ENCODE results near the gene GLB1L.
A peak's percentile ranks its signal among the peaks of the same experiment; 100 is the strongest.
"Not testable (repeated sequence)": the region's sequence is repeated elsewhere in the genome, so short reads cannot be mapped to it uniquely, and the experiment has no call there.

GLB1L gene

DNA sequence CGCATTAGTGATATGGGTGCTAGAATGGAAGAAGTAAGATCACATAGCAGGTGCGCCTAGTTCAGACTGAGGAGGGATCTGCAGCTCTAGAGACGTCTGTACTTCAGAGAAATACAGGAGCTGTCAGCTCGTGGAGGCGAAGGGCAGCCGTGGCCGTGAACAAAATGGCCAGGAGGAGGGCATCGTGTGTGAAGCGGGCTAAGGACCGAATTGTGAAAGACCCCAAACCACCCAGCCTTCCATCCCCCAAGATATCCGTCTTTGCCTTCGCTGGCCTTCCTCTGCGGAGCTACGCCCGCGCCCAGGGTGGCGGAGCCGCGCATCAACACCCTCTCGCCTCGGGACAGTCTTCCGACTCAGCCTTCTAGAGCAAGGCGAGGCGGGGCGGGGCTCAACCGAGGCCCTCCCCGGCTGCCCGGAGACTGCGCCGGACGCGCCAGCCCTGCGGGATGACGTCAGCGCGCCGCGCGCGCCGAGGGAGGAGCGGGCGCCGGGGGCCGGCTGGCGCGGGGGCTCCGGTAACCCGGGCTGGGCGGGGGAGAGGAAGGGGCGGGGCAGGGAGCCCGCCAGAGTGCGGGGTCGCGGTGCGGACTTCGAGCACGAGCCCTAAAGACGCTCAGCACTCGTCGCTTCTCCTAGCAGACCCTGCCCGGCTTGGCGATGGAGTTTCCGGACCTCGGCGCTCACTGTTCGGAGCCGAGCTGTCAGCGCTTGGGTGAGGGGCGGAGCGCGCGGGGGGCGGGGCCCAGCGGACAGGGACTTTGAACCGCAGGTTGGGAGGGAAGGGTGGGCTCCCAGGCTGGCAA, 38.7 kb downstream of the GLB1L start, which contains the start of gene ZFAND2B:
ZFAND2B (plus strand) TSS at position 455 of the 806 bp plus-strand sequence; CDS start at position 661, 206 bp downstream.
- Histone ChIP-seq H3K4ac (ENCODE audit: low read depth, low read length) (no peak within 1 kb of the TSS), H3K79me1 (ENCODE audit: low read length) (no peaks in the 10 kb centered on the region), H3K36me3 (ENCODE audit: control insufficient read depth, insufficient read depth, low read length) (no peaks in the 10 kb centered on the region), H3K9ac (ENCODE audit: low read length) (peak within 1 kb of the TSS; percentile 79), H3K4me2 (ENCODE audit: low read length) (peak within 1 kb of the TSS; percentile 91), H4K5ac (ENCODE audit: low read length) (no peak within 1 kb of the TSS), H2BK15ac (replicated peaks; ENCODE audit: low read depth) (no peak within 1 kb of the TSS), H3K27ac (ENCODE audit: low read depth, low read length) (peak within 1 kb of the TSS; percentile 79), H3K56ac (ENCODE audit: low read length) (peak within 1 kb of the TSS; percentile 96), H3K27me3 (ENCODE audit: insufficient read depth, low read length, poor library complexity) (no peaks in the 10 kb centered on the region), H2BK120ac (ENCODE audit: low read depth, low read length) (no peak within 1 kb of the TSS), H3K18ac (ENCODE audit: low read length) (peak within 1 kb of the TSS; percentile 68), H3K23ac (ENCODE audit: low read length) (no peak within 1 kb of the TSS), H2AK5ac (ENCODE audit: low read length) (no peak within 1 kb of the TSS), H3K79me2 (ENCODE audit: control insufficient read depth, insufficient read depth, low read length) (no peaks in the 10 kb centered on the region), H3K4me1 (ENCODE audit: control insufficient read depth, low read depth, low read length) (peaks cover 4% of the 10 kb centered on the region), H4K8ac (ENCODE audit: low read depth, low read length) (no peak within 1 kb of the TSS), H3K4me3 (ENCODE audit: low read length) (peak within 1 kb of the TSS; percentile 68), H2BK5ac (ENCODE audit: low read length) (no peak within 1 kb of the TSS)
- peak; percentile 96 for DNase-seq
- WGBS (ENCODE audit: extremely low coverage, insufficient coverage, low lambda C conversion rate), result no CpG with 5 or more reads among the region's 76 CpGs

GRCh38 chr2:219205981-219206327, 39.3 kb downstream of the GLB1L start:
- Histone ChIP-seq H2BK120ac (ENCODE audit: low read depth, low read length) (no peak overlapping the region), H3K23ac (ENCODE audit: low read length) (no peak overlapping the region), H3K79me2 (ENCODE audit: control insufficient read depth, insufficient read depth, low read length) (no peaks in the 10 kb centered on the region), H3K18ac (ENCODE audit: low read length) (no peak overlapping the region), H3K36me3 (ENCODE audit: control insufficient read depth, insufficient read depth, low read length) (no peaks in the 10 kb centered on the region), H3K4me1 (ENCODE audit: control insufficient read depth, low read depth, low read length) (peaks cover 4% of the 10 kb centered on the region), H3K27me3 (ENCODE audit: insufficient read depth, low read length, poor library complexity) (no peaks in the 10 kb centered on the region), H3K79me1 (ENCODE audit: low read length) (no peaks in the 10 kb centered on the region), H3K56ac (ENCODE audit: low read length) (peak overlapping the region; percentile 75), H2AK5ac (ENCODE audit: low read length) (no peak overlapping the region), H3K9ac (ENCODE audit: low read length) (peak overlapping the region; percentile 55), H2BK5ac (ENCODE audit: low read length) (no peak overlapping the region), H4K5ac (ENCODE audit: low read length) (no peak overlapping the region), H3K4ac (ENCODE audit: low read depth, low read length) (no peak overlapping the region), H3K4me2 (ENCODE audit: low read length) (peak overlapping the region; percentile 47), H3K4me3 (ENCODE audit: low read length) (peak overlapping the region; percentile 0), H3K27ac (ENCODE audit: low read depth, low read length) (no peak overlapping the region), H4K8ac (ENCODE audit: low read depth, low read length) (no peak overlapping the region), H2BK15ac (replicated peaks; ENCODE audit: low read depth) (no peak overlapping the region)
- no peak for DNase-seq
- no CpG with 5 or more reads among the region's 7 CpGs for WGBS (ENCODE audit: extremely low coverage, insufficient coverage, low lambda C conversion rate)

GRCh38 chr2:219205165-219205538, 40.1 kb downstream of the GLB1L start:
- WGBS (ENCODE audit: extremely low coverage, insufficient coverage, low lambda C conversion rate), result no CpG with 5 or more reads among the region's 5 CpGs
- H3K4me3 ChIP-seq (ENCODE audit: low read length), result no peak overlapping the region
- no peaks in the 10 kb centered on the region for H3K79me1 ChIP-seq (ENCODE audit: low read length)

DNA sequence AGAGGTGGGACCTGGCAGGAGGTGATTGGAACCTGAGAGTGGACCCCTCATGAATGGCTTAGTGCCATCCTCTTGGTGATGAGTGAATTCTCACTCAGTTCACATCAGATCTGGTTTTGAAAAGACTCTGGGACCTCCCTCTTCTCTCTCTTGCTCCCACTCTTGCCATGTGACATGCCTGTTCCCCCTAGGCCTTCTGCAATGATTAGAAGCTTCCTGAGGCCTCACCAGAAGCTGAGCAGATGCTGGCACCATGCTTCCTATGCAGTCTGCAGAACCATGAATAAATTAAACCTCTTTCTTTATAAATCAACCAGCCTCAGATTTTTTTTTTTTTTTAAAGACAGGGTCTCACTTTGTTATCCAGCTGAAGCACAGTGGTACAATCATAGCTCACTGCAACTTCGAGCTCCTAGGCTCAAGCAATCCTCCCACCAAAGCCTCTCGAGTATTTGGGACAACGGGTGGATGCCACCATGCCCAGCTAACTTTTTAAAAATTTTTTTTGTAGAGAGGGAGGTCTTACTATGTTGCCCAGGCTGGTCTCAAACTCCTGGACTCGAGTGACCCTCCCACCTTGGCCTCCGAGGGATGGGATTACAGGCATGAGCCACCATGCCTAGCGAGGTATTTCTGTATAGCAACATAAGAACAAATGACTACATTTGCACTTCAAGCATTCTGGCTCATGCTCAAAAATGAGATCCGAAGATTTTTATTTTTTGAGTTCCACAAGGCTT, 40.6 kb downstream of the GLB1L start:
- Histone ChIP-seq H3K27ac (ENCODE audit: low read depth, low read length) (no peak overlapping the region), H3K79me2 (ENCODE audit: control insufficient read depth, insufficient read depth, low read length) (no peaks in the 10 kb centered on the region), H3K4me3 (ENCODE audit: low read length) (no peak overlapping the region), H3K9ac (ENCODE audit: low read length) (no peak overlapping the region), H3K4me2 (ENCODE audit: low read length) (no peak overlapping the region), H4K5ac (ENCODE audit: low read length) (no peak overlapping the region), H3K79me1 (ENCODE audit: low read length) (no peaks in the 10 kb centered on the region), H2AK5ac (ENCODE audit: low read length) (no peak overlapping the region), H3K23ac (ENCODE audit: low read length) (no peak overlapping the region), H3K18ac (ENCODE audit: low read length) (no peak overlapping the region), H2BK15ac (replicated peaks; ENCODE audit: low read depth) (no peak overlapping the region), H3K56ac (ENCODE audit: low read length) (no peak overlapping the region), H3K27me3 (ENCODE audit: insufficient read depth, low read length, poor library complexity) (no peaks in the 10 kb centered on the region), H3K4ac (ENCODE audit: low read depth, low read length) (no peak overlapping the region), H4K8ac (ENCODE audit: low read depth, low read length) (no peak overlapping the region), H2BK5ac (ENCODE audit: low read length) (no peak overlapping the region), H3K4me1 (ENCODE audit: control insufficient read depth, low read depth, low read length) (peaks cover 4% of the 10 kb centered on the region), H3K36me3 (ENCODE audit: control insufficient read depth, insufficient read depth, low read length) (no peaks in the 10 kb centered on the region), H2BK120ac (ENCODE audit: low read depth, low read length) (no peak overlapping the region)
- WGBS (ENCODE audit: extremely low coverage, insufficient coverage, low lambda C conversion rate), result no CpG with 5 or more reads among the region's 7 CpGs
- no peak for DNase-seq

More at GRCh38 chr2:219205165-219205538, 40.1 kb downstream of the GLB1L start:
- no peak overlapping the region for H4K8ac ChIP-seq (ENCODE audit: low read depth, low read length)
- no peak overlapping the region for H3K4ac ChIP-seq (ENCODE audit: low read depth, low read length)
- H3K56ac ChIP-seq (ENCODE audit: low read length), result no peak overlapping the region
- no peak overlapping the region for H2BK120ac ChIP-seq (ENCODE audit: low read depth, low read length)
- H3K27ac ChIP-seq (ENCODE audit: low read depth, low read length), result no peak overlapping the region
- no peak overlapping the region for H3K4me2 ChIP-seq (ENCODE audit: low read length)
- DNase-seq, result no peak
- H3K9ac ChIP-seq (ENCODE audit: low read length), result no peak overlapping the region
- no peak overlapping the region for H2BK15ac ChIP-seq (replicated peaks; ENCODE audit: low read depth)
- no peak overlapping the region for H2BK5ac ChIP-seq (ENCODE audit: low read length)
- no peaks in the 10 kb centered on the region for H3K36me3 ChIP-seq (ENCODE audit: control insufficient read depth, insufficient read depth, low read length)
- peaks cover 4% of the 10 kb centered on the region for H3K4me1 ChIP-seq (ENCODE audit: control insufficient read depth, low read depth, low read length)
- H4K5ac ChIP-seq (ENCODE audit: low read length), result no peak overlapping the region
- H2AK5ac ChIP-seq (ENCODE audit: low read length), result no peak overlapping the region
- H3K23ac ChIP-seq (ENCODE audit: low read length), result no peak overlapping the region
- H3K18ac ChIP-seq (ENCODE audit: low read length), result no peak overlapping the region
- no peaks in the 10 kb centered on the region for H3K79me2 ChIP-seq (ENCODE audit: control insufficient read depth, insufficient read depth, low read length)
- H3K27me3 ChIP-seq (ENCODE audit: insufficient read depth, low read length, poor library complexity), result no peaks in the 10 kb centered on the region

- DNase-seq; H4K5ac ChIP-seq (ENCODE audit: low read length); H3K23ac ChIP-seq (ENCODE audit: low read length); H2BK120ac ChIP-seq (ENCODE audit: low read depth, low read length); H3K36me3 ChIP-seq (ENCODE audit: control insufficient read depth, insufficient read depth, low read length); H3K4me2 ChIP-seq (ENCODE audit: low read length); H3K79me2 ChIP-seq (ENCODE audit: control insufficient read depth, insufficient read depth, low read length); H3K27ac ChIP-seq (ENCODE audit: low read depth, low read length); H2BK5ac ChIP-seq (ENCODE audit: low read length); H3K9ac ChIP-seq (ENCODE audit: low read length); H3K79me1 ChIP-seq (ENCODE audit: low read length); H3K18ac ChIP-seq (ENCODE audit: low read length); H3K4ac ChIP-seq (ENCODE audit: low read depth, low read length); H3K4me1 ChIP-seq (ENCODE audit: control insufficient read depth, low read depth, low read length); H4K8ac ChIP-seq (ENCODE audit: low read depth, low read length); H3K56ac ChIP-seq (ENCODE audit: low read length); H2AK5ac ChIP-seq (ENCODE audit: low read length); H2BK15ac ChIP-seq (replicated peaks; ENCODE audit: low read depth); H3K4me3 ChIP-seq (ENCODE audit: low read length); H3K27me3 ChIP-seq (ENCODE audit: insufficient read depth, low read length, poor library complexity): not testable (repeated sequence)
- no CpG with 5 or more reads among the region's 21 CpGs for WGBS (ENCODE audit: extremely low coverage, insufficient coverage, low lambda C conversion rate)
Observed at GRCh38 chr2:219201331-219201730, 43.9 kb downstream of the GLB1L start.
